KOPT-K1 (cell line): ENCODE data around the gene KCNG2.

Experiments
- H3K27ac ChIP-seq: fragments of 200-600 bp; sonication (generic); 2 replicates; pipeline ENCODE4 v1.5.1; 2016; ENCODE audit warnings: antibody characterized with exemption, mild to moderate bottlenecking, low read depth, low read length; ENCODE audit not compliant: poor library complexity, severe bottlenecking
- H3K36me3 ChIP-seq: fragments of 200-600 bp; sonication (generic); 2 replicates; pipeline ENCODE4 v1.5.1; 2017; ENCODE audit warnings: antibody characterized with exemption, mild to moderate bottlenecking, low read length, moderate library complexity; ENCODE audit not compliant: insufficient read depth
- H3K9me3 ChIP-seq: fragments of 200-600 bp; sonication (generic); 2 replicates; pipeline ENCODE4 v1.5.1; 2017; ENCODE audit warnings: antibody characterized with exemption, low read length, mild to moderate bottlenecking; ENCODE audit not compliant: insufficient read depth, poor library complexity, severe bottlenecking

The KCNG2 gene

GRCh38 chr18:79775441-79776221 lies 22.1 kb upstream of the KCNG2 start:
- Histone ChIP-seq H3K9me3 (no peaks in the 10 kb centered on the region), H3K27ac (no peak overlapping the region), H3K36me3 (no peaks in the 10 kb centered on the region)

GRCh38 chr18:79776674-79777073 lies 21.1 kb upstream of the KCNG2 start:
- H3K27ac ChIP-seq, result no peak overlapping the region
- H3K9me3 ChIP-seq, result no peaks in the 10 kb centered on the region
- H3K36me3 ChIP-seq, result no peaks in the 10 kb centered on the region

GRCh38 chr18:79778291-79778791 lies 19.4 kb upstream of the KCNG2 start:
- H3K9me3 ChIP-seq, result no peaks in the 10 kb centered on the region
- no peak overlapping the region for H3K27ac ChIP-seq
- H3K36me3 ChIP-seq, result no peaks in the 10 kb centered on the region

- Histone ChIP-seq H3K27ac (no peak overlapping the region), H3K9me3 (no peaks in the 10 kb centered on the region), H3K36me3 (no peaks in the 10 kb centered on the region)
These were observed 18.6 kb upstream of the KCNG2 start for GRCh38 chr18:79779021-79779699.

- no peaks in the 10 kb centered on the region for H3K9me3 ChIP-seq
- H3K27ac ChIP-seq, result no peak overlapping the region
- H3K36me3 ChIP-seq, result no peaks in the 10 kb centered on the region
These were observed 18.0 kb upstream of the KCNG2 start for GRCh38 chr18:79779700-79780190.

- Histone ChIP-seq H3K27ac (no peak overlapping the region), H3K36me3 (no peaks in the 10 kb centered on the region), H3K9me3 (no peaks in the 10 kb centered on the region)
These were observed 17.2 kb upstream of the KCNG2 start for GRCh38 chr18:79780547-79780946.

- Histone ChIP-seq H3K36me3 (no peaks in the 10 kb centered on the region), H3K27ac (no peak overlapping the region), H3K9me3 (no peaks in the 10 kb centered on the region)
These were observed 16.3 kb upstream of the KCNG2 start for GRCh38 chr18:79781331-79781941.

GRCh38 chr18:79782566-79783308 lies 15.0 kb upstream of the KCNG2 start:
- Histone ChIP-seq H3K9me3 (no peaks in the 10 kb centered on the region), H3K27ac (no peak overlapping the region), H3K36me3 (no peaks in the 10 kb centered on the region)

GRCh38 chr18:79784071-79784913 lies 13.4 kb upstream of the KCNG2 start:
- Histone ChIP-seq H3K9me3 (no peaks in the 10 kb centered on the region), H3K27ac (no peak overlapping the region), H3K36me3 (no peaks in the 10 kb centered on the region)

GRCh38 chr18:79784965-79785770 lies 12.6 kb upstream of the KCNG2 start:
- no peaks in the 10 kb centered on the region for H3K9me3 ChIP-seq
- H3K27ac ChIP-seq, result no peak overlapping the region
- no peaks in the 10 kb centered on the region for H3K36me3 ChIP-seq

- Histone ChIP-seq H3K9me3 (no peaks in the 10 kb centered on the region), H3K27ac (no peak overlapping the region), H3K36me3 (no peaks in the 10 kb centered on the region)
These were observed 11.9 kb upstream of the KCNG2 start for GRCh38 chr18:79785831-79786230.

- Histone ChIP-seq H3K9me3 (no peaks in the 10 kb centered on the region), H3K27ac (no peak overlapping the region), H3K36me3 (no peaks in the 10 kb centered on the region)
These were observed 11.4 kb upstream of the KCNG2 start for GRCh38 chr18:79786304-79786703.

- no peaks in the 10 kb centered on the region for H3K9me3 ChIP-seq
- H3K27ac ChIP-seq, result no peak overlapping the region
These were observed 10.8 kb upstream of the KCNG2 start for GRCh38 chr18:79786786-79787526.

More at GRCh38 chr18:79786786-79787526, 10.8 kb upstream of the KCNG2 start:
- no peaks in the 10 kb centered on the region for H3K36me3 ChIP-seq
